Hepatocyte (in vitro differentiated cells): ENCODE results near the gene PEX26. TPM values are rescaled to one million over a fixed set of nuclear protein-coding genes. Genes with fewer than 3 reads are reported as not detected.

Source experiments
- DNase-seq: peaks from one replicate; pipeline ENCODE4 v3.0.0-alpha.2; 2016; ENCODE audit warnings: low spot score
- H2AFZ ChIP-seq: fragments of 200-600 bp; sonication (generic); 2 replicates; pipeline ENCODE4 v1.6.0; 2016; ENCODE audit warnings: antibody characterized with exemption, mild to moderate bottlenecking
- H3K27ac ChIP-seq: fragments of 200-600 bp; sonication (generic); 2 replicates; pipeline ENCODE4 v1.5.1; 2016; ENCODE audit warnings: mild to moderate bottlenecking
- H3K27me3 ChIP-seq: fragments of 200-600 bp; sonication (generic); 2 replicates; pipeline ENCODE4 v1.6.1; 2016
- H3K36me3 ChIP-seq: fragments of 200-600 bp; sonication (generic); replicated peaks from 2 replicates; pipeline ENCODE4 v1.5.1; 2016; ENCODE audit warnings: low read depth; ENCODE audit not compliant: insufficient read depth
- H3K4me1 ChIP-seq: fragments of 200-600 bp; sonication (generic); 2 replicates; pipeline ENCODE4 v1.5.1; 2016; ENCODE audit warnings: mild to moderate bottlenecking, moderate library complexity; ENCODE audit not compliant: insufficient read depth
- H3K4me2 ChIP-seq: fragments of 200-600 bp; sonication (generic); 2 replicates; pipeline ENCODE4 v1.6.0; 2016
- H3K4me3 ChIP-seq: fragments of 200-600 bp; sonication (generic); 2 replicates; pipeline ENCODE4 v1.5.1; 2016; ENCODE audit warnings: mild to moderate bottlenecking
- H3K79me2 ChIP-seq: fragments of 200-600 bp; sonication (generic); 2 replicates; pipeline ENCODE4 v1.6.0; 2017; ENCODE audit warnings: mild to moderate bottlenecking
- H3K9me2 ChIP-seq: fragments of 200-600 bp; sonication (generic); replicated peaks from 2 replicates; pipeline ENCODE4 v1.6.0; 2017; ENCODE audit warnings: mild to moderate bottlenecking; ENCODE audit not compliant: insufficient read depth
- H3K9me3 ChIP-seq: fragments of 200-600 bp; sonication (generic); 2 replicates; pipeline ENCODE4 v1.5.1; 2016; ENCODE audit warnings: low read depth, mild to moderate bottlenecking
- H4K20me1 ChIP-seq: fragments of 200-600 bp; sonication (generic); 2 replicates; pipeline ENCODE4 v1.6.0; 2016; ENCODE audit warnings: mild to moderate bottlenecking; ENCODE audit not compliant: insufficient read depth, poor library complexity, severe bottlenecking
- CTCF ChIP-seq: fragments of 200-600 bp; sonication (generic); IDR thresholded peaks from 2 replicates; pipeline ENCODE4 v1.5.1; 2016; ENCODE audit warnings: antibody characterized with exemption, mild to moderate bottlenecking; ENCODE audit not compliant: poor library complexity
- EZH2 ChIP-seq: fragments of 200-600 bp; sonication (generic); IDR thresholded peaks from 2 replicates; pipeline ENCODE4 v1.6.1; 2016; ENCODE audit warnings: antibody characterized with exemption, mild to moderate bottlenecking, borderline replicate concordance
- EZH2phosphoT487 ChIP-seq: fragments of 200-600 bp; sonication (generic); IDR thresholded peaks from one replicate; pipeline ENCODE4 v1.6.1; 2018; ENCODE audit warnings: antibody characterized with exemption, mild to moderate bottlenecking, low read depth, moderate library complexity; ENCODE audit not compliant: unreplicated experiment, severe bottlenecking
- WGBS: methylation state at CpG from one replicate; pipeline ENCODE4 v1.1.6; 2016; ENCODE audit warnings: low lambda C conversion rate; ENCODE audit errors: missing lambda C conversion rate; 5-methylcytosine and 5-hydroxymethylcytosine counted together
- polyA plus RNA-seq: library from polyadenylated mRNA; unstranded; fragments of >200 nt; fragmentation: Nextera tagmentation; extraction: Ambion mirVana; gene quantifications from 2 replicates; pipeline ENCODE4 v1.2.1, GENCODE V29; 2016
- total RNA-seq: library from RNA; depleted of rRNA; stranded (reverse); fragments of >200 nt; gene quantifications from 2 replicates; pipeline ENCODE4 v1.2.3, GENCODE V29; 2014

Gene PEX26
- total and polyA plus RNA-seq, 2 experiments from 2014 or later, result 5.4 to 30.9 TPM

- Histone ChIP-seq H3K27me3 (peaks cover 5% of the 10 kb centered on the region), H3K27ac (peak overlapping the region; percentile 20), H3K36me3 (no peaks in the 10 kb centered on the region), H4K20me1 (no peaks in the 10 kb centered on the region), H3K4me3 (no peak overlapping the region), H3K4me1 (peaks cover 8% of the 10 kb centered on the region), H3K9me3 (no peaks in the 10 kb centered on the region), H3K9me2 (no peaks in the 10 kb centered on the region), H3K79me2 (no peaks in the 10 kb centered on the region), H3K4me2 (no peak overlapping the region), H2AFZ (no peak overlapping the region)
- peak; percentile 59 for DNase-seq
- TF ChIP-seq EZH2, result no peak
- TF ChIP-seq EZH2phosphoT487, result no peak
- 88% methylated on average over 10 of the region's 10 CpGs for WGBS
Measured at GRCh38 chr22:18031695-18032454, 45.9 kb upstream of the PEX26 start.

DNA sequence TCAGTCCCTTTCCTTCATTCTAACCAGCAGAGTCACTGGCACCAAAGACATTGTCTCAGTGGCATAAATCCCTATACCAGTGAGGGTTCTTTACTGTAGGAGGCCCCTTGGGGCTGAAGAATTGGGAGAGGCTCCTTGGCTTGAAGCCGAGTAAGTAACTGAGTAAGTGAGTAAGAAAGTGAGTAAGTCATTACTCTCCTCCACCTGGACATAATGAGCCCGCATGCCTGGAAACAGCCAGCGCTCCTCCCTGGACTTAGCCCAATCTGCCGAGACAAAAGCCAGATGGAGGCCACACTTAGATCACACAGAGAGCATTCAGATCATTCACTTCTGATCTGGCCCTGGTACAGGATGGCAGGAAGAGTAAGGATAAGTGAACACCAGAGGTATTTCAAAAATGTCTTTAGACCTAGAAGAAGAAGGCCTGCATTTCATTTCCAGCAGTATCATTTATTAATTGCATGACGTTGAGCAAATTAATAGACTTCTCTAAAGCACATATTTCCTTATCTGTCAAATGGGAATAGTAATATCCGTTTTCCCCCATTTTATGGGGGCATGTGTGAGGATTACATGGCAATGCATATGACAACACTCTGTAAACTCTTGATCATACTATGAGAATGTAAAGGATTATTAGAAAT, 45.2 kb upstream of the PEX26 start:
- Histone ChIP-seq H3K36me3 (no peaks in the 10 kb centered on the region), H3K9me2 (no peaks in the 10 kb centered on the region), H3K9me3 (no peaks in the 10 kb centered on the region), H3K4me1 (peaks cover 8% of the 10 kb centered on the region), H3K27me3 (no peaks in the 10 kb centered on the region), H2AFZ (no peak overlapping the region), H3K27ac (peak overlapping the region; percentile 20), H3K79me2 (no peaks in the 10 kb centered on the region), H3K4me3 (no peak overlapping the region), H4K20me1 (no peaks in the 10 kb centered on the region), H3K4me2 (no peak overlapping the region)
- DNase-seq, result no peak
- TF ChIP-seq EZH2 (no peak), CTCF (no peak), EZH2phosphoT487 (no peak)
- WGBS, result 36% methylated on average over 6 of the region's 6 CpGs

- Histone ChIP-seq H3K4me2 (no peak overlapping the region), H3K36me3 (no peaks in the 10 kb centered on the region), H3K79me2 (no peaks in the 10 kb centered on the region), H3K27me3 (no peaks in the 10 kb centered on the region), H3K4me3 (no peak overlapping the region), H3K9me2 (no peaks in the 10 kb centered on the region), H4K20me1 (no peaks in the 10 kb centered on the region), H2AFZ (no peak overlapping the region), H3K9me3 (no peaks in the 10 kb centered on the region), H3K27ac (no peak overlapping the region), H3K4me1 (peaks cover 8% of the 10 kb centered on the region)
- DNase-seq, result no peak
- 87% methylated on average over 6 of the region's 6 CpGs for WGBS
- TF ChIP-seq CTCF (no peak), EZH2 (no peak), EZH2phosphoT487 (no peak)
Measured at GRCh38 chr22:18033204-18033998, 44.4 kb upstream of the PEX26 start.

DNA sequence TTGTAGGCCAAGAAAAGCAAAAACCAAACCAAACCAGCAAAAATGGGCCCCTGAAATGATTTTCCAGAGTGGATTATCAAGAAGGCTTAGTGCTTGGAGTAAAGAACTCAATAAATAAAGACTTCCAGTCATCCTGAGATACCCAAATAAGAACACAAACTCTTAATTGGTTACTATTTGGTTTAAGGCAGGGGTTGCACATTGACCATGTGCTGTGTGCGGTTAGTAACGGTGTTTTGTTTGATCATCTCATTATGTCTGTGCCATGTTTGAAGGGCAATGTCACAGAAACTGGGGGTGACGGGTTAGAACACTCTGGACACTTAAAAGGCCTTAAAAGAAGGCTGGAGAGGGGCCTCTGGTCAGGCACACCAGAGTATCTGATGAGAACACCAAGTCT, 43.7 kb upstream of the PEX26 start:
- 90% methylated on average over 3 of the region's 3 CpGs for WGBS
- no peaks in the 10 kb centered on the region for H3K27me3 ChIP-seq
- H3K9me2 ChIP-seq, result no peaks in the 10 kb centered on the region
- no peak overlapping the region for H3K4me2 ChIP-seq
- TF ChIP-seq EZH2, result no peak
- no peak for TF ChIP-seq CTCF
- no peak for TF ChIP-seq EZH2phosphoT487
- no peak for DNase-seq
- peaks cover 8% of the 10 kb centered on the region for H3K4me1 ChIP-seq
- H4K20me1 ChIP-seq, result no peaks in the 10 kb centered on the region
- no peak overlapping the region for H2AFZ ChIP-seq
- H3K9me3 ChIP-seq, result no peaks in the 10 kb centered on the region
- no peak overlapping the region for H3K27ac ChIP-seq
- no peaks in the 10 kb centered on the region for H3K36me3 ChIP-seq
- no peak overlapping the region for H3K4me3 ChIP-seq
- no peaks in the 10 kb centered on the region for H3K79me2 ChIP-seq
